KMS-11 (cell line): Measurements from ENCODE around the gene PCDH18.

ENCODE experiments used
- H2AFZ ChIP-seq: fragments of 200-600 bp; sonication (generic); 2 replicates; pipeline ENCODE4 v1.6.1; 2016; ENCODE audit warnings: antibody characterized with exemption, mixed run types, low read depth
- H3K27ac ChIP-seq: fragments of 200-600 bp; sonication (generic); 2 replicates; pipeline ENCODE4 v1.6.1; 2016; ENCODE audit warnings: mild to moderate bottlenecking, mixed run types
- H3K27me3 ChIP-seq: fragments of 200-600 bp; sonication (generic); 2 replicates; pipeline ENCODE4 v1.6.1; 2017; ENCODE audit warnings: mild to moderate bottlenecking, low read depth, mixed run types, moderate library complexity; ENCODE audit not compliant: insufficient read depth
- H3K36me3 ChIP-seq: fragments of 200-600 bp; sonication (generic); 2 replicates; pipeline ENCODE4 v1.6.1; 2017; ENCODE audit warnings: mild to moderate bottlenecking, mixed run types; ENCODE audit not compliant: insufficient read depth
- H3K4me1 ChIP-seq: fragments of 200-600 bp; sonication (generic); 2 replicates; pipeline ENCODE4 v1.6.1; 2016; ENCODE audit warnings: mild to moderate bottlenecking, low read depth, mixed run types; ENCODE audit not compliant: poor library complexity, severe bottlenecking
- H3K4me2 ChIP-seq: fragments of 200-600 bp; sonication (generic); 2 replicates; pipeline ENCODE4 v1.7.0; 2016; ENCODE audit warnings: mild to moderate bottlenecking, mixed run types
- H3K4me3 ChIP-seq: fragments of 200-600 bp; sonication (generic); IDR thresholded peaks from 2 replicates; pipeline ENCODE4 v1.6.1; 2017; ENCODE audit warnings: low read depth, low read length, mixed read lengths; ENCODE audit not compliant: insufficient read depth
- H3K79me2 ChIP-seq: fragments of 200-600 bp; sonication (generic); 2 replicates; pipeline ENCODE4 v1.6.1; 2016; ENCODE audit warnings: low read depth, mixed run types; ENCODE audit not compliant: insufficient read depth
- H3K9ac ChIP-seq: fragments of 200-600 bp; sonication (generic); 2 replicates; pipeline ENCODE4 v1.6.1; 2016; ENCODE audit warnings: mild to moderate bottlenecking, mixed run types
- H4K20me1 ChIP-seq: fragments of 200-600 bp; sonication (generic); 2 replicates; pipeline ENCODE4 v1.6.1; 2016; ENCODE audit warnings: mild to moderate bottlenecking, mixed run types; ENCODE audit not compliant: insufficient read depth
- CTCF ChIP-seq: fragments of 200-600 bp; sonication (generic); conservative IDR thresholded peaks from 2 replicates; pipeline ENCODE4 v1.6.1; 2017; ENCODE audit warnings: low read depth, mild to moderate bottlenecking, antibody characterized with exemption, low read length, moderate library complexity, mixed read lengths

The PCDH18 gene

GRCh38 chr4:137471895-137472294 is 60.4 kb downstream of the PCDH18 start:
- TF ChIP-seq CTCF, result no peak
- Histone ChIP-seq H3K27ac (no peak overlapping the region), H4K20me1 (no peaks in the 10 kb centered on the region), H3K4me3 (no peak overlapping the region), H3K27me3 (no peaks in the 10 kb centered on the region), H3K79me2 (no peaks in the 10 kb centered on the region), H3K36me3 (no peaks in the 10 kb centered on the region), H3K4me1 (no peaks in the 10 kb centered on the region), H3K9ac (no peak overlapping the region), H2AFZ (no peak overlapping the region), H3K4me2 (no peak overlapping the region)

- no peak overlapping the region for H3K9ac ChIP-seq
- H3K4me2 ChIP-seq, result no peak overlapping the region
- H3K4me1 ChIP-seq, result no peaks in the 10 kb centered on the region
- H4K20me1 ChIP-seq, result no peaks in the 10 kb centered on the region
- no peak for TF ChIP-seq CTCF
- no peaks in the 10 kb centered on the region for H3K36me3 ChIP-seq
- no peaks in the 10 kb centered on the region for H3K27me3 ChIP-seq
- H3K79me2 ChIP-seq, result no peaks in the 10 kb centered on the region
- H3K4me3 ChIP-seq, result no peak overlapping the region
- no peak overlapping the region for H2AFZ ChIP-seq
- no peak overlapping the region for H3K27ac ChIP-seq
Measured at GRCh38 chr4:137471461-137471860, 60.8 kb downstream of the PCDH18 start.

GRCh38 chr4:137470806-137471205 is 61.5 kb downstream of the PCDH18 start:
- H3K27me3 ChIP-seq, result no peaks in the 10 kb centered on the region
- no peak overlapping the region for H3K4me2 ChIP-seq
- no peak for TF ChIP-seq CTCF
- no peak overlapping the region for H3K4me3 ChIP-seq
- no peak overlapping the region for H2AFZ ChIP-seq
- H3K36me3 ChIP-seq, result no peaks in the 10 kb centered on the region
- no peaks in the 10 kb centered on the region for H3K79me2 ChIP-seq
- no peak overlapping the region for H3K9ac ChIP-seq
- no peaks in the 10 kb centered on the region for H4K20me1 ChIP-seq
- no peaks in the 10 kb centered on the region for H3K4me1 ChIP-seq
- no peak overlapping the region for H3K27ac ChIP-seq
